Renal cortical epithelial cell (primary cell): ENCODE results near the gene NOTUM. TPM values are rescaled to one million over a fixed set of nuclear protein-coding genes. Genes with fewer than 3 reads are reported as not detected.

ENCODE experiments used
- DNase-seq: peaks from one replicate; pipeline ENCODE4 v3.0.0-alpha.2; 2011; ENCODE audit warnings: low read depth
- total RNA-seq: library from RNA; depleted of rRNA; stranded (reverse); fragments of >200 nt; gene quantifications from 2 replicates; pipeline ENCODE4 v1.2.3, GENCODE V29; 2014

Gene NOTUM
- total RNA-seq, 1 donor from 2014 or later: 0.05 TPM

DNA sequence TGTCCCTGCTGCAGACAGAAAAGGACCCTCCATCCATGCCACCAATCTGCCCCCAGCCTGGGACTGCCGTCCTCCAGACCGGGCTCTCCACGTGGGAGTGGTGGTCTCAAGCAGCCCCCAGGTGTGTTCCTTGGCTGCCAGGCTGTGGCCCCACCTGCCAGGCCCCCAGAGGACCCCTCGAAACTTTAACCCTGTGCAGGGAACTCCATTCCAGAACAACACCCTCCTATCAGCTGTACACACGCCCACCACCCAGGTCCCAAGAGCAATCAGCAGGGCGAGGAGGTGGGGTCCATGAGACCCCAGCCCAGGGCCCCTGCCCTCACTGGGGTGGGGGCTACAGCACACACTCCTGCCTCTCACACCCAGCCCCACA, 25.3 kb downstream of the NOTUM start:
- DNase-seq: no peak

DNA sequence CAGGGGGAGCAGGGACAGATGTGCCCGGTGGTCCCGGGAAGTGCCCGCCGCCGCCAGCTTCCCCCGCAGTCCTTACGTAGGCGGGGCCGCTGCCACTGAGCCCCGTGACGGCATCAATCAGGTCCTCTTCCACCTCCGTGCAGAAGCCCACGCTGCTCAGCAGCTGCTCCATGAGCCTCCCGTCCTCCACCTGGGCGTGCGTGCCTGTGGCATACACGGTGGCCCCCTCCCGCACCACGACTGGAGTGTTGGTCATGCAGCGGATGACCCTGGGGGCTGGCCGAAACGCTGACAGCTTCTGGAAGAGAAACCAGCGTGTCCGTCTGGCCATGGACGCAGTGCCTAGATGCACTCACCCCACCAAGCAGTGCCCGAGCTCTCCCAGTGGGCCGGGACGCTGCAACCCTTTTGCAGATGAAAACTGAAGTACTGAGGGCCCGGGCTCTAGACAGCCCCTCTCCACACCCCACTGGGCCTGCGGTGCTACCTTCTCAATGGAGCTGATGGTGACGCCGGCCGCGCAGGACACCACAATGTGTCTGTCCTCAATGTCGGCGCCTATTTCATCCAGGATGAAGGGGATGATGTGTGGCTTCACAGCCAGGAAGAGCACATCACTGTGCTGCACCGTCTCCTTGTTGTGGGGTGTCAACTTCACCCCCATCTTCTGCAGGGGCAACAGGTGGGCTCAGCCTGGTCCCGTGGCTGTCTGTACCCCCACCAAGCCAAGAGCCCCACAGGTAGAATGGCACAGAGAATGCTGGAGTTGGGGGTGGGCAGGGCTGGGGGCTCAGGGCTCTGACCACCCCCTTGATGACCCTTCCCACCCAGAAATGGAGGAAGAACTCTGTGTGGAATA, 25.9 kb downstream of the NOTUM start:
- DNase-seq: no peak

DNA sequence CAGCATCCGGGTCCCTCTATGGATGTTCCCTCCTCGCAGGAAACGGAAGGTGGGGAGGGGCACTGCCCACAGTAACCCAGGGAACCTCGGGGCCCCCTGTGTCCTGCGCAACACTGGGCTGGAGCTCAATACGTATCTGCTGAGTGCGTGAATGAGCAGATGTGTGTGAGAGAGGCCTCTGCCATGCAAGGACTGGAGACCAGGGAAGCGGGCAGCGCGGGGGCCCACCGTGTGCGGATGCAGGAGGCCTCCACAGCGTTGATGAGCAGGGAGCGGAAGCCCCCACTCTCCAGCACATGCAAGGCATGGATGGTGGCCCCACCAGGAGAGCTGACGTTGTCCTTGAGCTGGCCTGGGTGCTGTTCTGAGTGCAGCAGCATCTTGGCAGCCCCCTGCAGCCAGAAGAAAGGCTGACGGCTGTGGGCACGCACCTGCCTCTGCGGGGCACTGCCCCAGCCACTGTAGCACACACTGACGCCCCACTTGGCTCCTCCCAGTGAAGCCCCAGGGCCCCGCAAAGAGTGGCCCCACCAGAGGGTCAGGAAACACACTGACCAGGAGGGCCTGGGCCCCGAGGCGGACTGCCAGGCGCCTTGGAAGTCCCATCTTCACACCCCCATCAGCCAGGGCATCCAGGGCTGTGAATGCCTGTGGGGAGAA, 26.8 kb downstream of the NOTUM start:
- DNase-seq: no peak

DNA sequence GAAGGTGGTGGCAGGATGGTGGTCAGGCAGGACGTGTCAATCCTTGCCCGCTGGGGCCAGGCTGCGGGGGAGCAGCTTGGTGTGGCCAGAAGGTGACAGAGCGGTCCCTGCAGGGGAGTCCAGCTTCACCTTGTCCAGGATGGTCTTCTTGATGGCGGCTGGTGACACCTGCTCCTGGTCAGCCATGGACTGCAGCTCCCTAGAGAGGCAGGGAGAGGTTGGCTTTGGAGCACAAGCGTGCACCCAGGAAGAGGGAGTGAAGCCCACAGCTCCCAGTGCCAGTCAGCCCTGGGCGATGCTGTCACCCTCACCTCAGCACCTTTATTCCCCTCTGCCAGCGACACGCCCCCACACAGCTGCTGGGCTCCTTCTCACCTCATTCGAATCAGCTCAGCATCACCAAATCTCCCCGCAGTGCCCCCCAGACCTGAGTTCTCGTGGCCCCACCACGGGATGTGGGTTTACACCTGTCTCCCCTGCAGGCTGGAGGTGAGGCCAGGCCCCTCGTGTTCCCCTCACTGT, 27.7 kb downstream of the NOTUM start:
- DNase-seq: no peak

DNA sequence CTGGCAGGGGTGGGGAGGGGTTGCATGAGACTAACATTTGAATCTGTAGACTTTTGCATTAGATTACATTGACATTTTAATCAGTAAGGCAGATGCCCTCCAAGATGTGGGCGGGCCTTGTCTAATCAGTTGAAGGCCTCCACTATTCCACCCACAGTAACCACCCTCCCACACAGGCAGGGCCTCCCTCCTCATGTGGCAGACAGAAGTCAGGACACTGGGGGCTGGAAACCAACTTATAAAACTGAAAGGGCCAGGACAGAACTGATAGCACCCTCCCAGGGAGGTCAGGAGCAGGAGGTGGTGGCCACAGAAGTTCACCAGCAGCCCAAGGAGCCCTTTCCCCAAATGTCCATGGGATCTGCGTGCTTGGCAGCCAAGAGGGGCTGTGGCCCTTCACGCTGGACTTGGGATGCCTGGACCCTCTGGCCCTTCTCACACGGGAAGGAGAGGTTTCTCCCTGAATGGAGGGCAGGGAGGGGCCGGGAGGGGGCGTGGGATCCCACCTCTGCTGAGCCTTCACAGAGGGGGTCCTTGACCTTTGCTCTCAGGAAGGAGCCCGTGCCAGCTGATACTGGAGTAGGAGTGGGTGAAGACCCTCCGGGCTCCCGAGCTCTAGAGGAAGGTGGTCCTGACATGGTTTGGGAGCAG, 28.5 kb downstream of the NOTUM start:
- no peak for DNase-seq

DNA sequence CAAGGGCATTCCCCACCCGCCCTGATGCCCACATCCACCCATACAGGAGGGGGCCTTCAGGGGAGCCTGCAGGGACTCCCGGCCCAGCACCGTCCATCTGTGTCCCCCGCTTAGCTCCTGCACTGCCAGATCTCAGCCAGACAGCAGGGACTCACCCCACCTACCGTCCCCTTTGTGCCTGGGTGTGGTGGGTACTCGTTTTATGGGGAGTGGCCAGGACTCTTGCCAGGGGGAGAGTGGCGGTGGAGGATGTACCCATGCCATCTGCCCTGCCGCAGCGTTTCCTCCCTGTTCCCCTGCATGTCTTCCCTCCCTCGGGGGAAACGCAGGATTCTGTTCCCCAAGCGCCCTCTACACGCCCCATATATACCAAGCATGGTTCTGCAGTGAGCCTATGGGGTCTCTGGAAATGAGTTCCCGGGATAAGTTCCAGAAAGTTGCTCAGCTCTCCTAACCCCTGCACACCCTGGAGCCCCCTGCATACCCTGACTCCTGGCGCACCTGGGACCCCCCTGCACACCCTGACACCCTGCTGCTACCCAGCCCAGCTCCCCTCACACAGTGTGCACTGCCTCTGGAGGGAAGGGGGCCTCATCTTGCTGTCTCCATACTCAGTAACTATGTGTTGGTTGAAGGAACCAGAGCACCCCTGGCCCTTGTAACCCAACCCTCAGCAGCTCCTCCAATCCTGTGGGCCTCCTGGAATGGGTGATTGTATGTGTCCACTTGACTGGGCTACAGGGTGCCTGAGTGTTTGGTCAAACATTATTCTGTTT, 29.2 kb downstream of the NOTUM start:
- no peak for DNase-seq

DNA sequence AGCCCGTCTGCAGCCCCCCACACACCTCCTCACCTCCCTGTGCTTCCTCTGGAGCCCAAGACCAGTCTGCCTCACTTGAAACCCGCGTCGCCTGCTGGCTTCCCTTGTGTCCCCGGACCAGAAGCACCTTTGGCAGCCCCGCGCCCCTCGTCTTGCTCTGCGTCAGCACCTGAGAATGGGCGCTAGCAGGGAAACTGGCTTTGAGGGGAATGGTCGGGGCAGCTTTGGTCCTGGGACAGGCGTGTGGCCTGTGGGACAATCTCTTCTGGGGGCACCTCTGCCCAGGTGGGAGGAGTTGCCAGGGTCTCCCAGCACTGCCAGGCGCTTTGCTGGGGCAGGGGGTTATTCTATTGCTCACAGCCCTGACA, 29.8 kb downstream of the NOTUM start:
- DNase-seq: no peak

DNA sequence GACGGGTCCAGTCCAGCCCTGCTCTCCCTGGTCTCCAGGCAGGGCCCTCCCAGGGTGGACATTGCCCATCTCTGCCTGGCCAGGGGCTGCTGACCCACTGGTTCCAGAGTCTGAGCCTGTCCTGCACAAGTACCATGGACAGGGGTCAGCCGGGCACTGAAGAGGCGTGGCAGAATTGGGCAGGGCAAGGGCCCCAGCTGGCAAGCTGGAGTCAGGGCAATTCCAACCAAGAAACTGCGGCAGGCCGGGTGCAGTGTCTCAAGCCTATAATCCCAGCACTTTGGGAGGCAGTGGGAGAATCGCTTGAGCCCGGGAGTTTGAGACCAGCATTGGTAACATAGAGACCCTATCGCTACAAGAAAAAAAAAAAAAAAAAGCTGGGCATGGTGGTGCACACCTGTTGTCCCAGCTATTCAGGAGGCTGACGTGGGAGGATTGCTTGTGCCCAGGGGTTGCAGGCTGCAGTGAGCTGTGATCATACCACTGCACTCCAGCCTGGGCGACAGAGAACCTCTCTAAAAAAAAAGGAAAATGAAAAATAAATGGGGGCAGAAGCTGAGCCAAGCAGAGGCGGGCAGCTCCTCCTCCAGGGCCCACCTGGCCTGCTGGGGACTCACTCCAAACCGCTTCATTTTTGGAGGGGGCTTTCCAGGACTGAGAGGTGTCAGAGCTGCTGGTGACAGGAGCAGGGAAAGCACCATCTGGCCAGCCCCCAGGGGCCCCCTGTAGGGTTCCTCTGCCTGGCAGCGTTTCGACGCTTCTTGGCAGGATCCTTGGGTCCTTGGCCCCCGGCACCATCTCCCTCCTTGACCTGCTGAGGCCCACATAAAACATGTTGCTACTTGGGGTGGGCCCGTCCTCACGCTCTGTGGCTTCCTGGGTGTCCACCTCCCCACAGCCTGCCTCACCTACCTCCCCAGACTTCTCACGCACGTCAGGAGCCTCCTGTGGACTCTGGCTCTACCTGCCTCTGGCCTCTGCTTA, 30.6 kb downstream of the NOTUM start:
- DNase-seq: no peak

DNA sequence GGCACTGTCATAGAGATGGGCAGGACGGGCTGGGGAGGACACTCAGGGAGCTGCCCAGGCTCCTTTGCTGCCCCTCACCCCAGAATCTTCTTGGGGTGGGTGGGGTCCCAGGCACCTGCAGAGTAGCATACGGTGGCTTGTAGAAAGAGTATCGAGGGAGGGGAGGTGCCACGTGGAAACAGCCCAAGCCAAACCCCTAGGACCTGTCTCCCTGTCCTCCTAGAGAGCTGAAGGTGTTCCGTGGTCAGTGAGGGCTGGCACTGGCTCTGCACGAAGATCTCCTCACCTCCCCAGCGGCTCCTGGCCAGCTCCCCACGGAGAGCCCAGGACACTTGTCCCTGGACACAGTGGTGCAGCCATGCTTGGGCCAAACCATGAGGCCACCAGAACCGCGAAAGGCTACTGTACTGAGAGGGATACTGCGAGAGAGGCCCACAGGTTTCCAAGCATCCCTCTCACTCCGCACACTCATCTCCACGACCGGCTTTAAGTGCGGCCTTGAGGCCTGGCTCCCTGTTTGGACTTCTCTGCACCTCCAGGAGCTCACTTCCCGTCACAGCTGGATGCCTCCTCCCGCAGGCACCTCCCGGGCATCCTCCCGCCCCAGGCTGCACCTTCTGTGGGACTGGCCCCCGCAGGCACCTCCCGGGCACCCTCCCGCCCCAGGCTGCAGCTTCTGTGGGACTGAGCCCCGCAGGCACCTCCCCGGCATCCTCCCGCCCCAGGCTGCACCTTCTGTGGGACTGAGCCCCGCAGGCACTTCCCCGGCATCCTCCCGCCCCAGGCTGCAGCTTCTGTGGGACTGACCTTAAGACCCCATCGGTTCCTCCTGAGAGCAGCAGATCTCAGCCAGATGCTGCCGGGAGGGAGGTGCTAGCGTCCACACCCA, 31.5 kb downstream of the NOTUM start:
- DNase-seq: no peak

DNA sequence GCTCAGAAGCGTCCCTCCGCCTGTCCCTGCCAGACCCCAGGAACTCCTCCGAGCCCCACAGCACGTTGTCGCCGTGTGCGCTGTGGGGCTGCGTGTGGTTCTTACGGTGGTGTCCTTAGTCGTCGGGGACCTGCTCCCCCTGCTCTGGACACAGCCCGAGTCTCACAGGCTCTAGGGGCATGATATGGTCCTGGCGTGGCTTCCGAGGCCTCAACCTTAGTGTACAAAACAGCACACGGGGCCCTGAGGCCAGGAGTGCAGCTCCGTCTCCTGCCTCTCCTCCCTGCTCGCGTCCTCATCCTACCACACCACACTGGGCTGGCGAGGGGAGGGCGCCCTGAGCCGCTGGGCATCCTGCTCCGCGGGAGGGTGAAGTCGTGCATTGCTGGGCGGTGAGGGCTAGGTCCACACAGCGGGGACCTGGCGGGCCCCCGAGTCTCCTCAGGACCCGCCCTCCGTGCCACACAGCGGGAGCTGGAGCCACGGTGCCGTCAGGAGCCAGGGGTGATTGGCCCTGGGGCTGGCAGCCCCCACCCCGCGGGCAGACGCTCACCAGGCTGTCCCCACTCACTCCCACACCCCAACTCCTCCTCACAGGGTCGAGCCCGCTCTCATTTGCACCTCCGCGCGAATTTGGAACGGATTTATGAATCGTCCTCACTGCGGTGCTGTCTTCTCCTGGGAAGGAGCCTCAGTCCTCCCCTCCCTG, 32.3 kb downstream of the NOTUM start:
- DNase-seq: no peak

DNA sequence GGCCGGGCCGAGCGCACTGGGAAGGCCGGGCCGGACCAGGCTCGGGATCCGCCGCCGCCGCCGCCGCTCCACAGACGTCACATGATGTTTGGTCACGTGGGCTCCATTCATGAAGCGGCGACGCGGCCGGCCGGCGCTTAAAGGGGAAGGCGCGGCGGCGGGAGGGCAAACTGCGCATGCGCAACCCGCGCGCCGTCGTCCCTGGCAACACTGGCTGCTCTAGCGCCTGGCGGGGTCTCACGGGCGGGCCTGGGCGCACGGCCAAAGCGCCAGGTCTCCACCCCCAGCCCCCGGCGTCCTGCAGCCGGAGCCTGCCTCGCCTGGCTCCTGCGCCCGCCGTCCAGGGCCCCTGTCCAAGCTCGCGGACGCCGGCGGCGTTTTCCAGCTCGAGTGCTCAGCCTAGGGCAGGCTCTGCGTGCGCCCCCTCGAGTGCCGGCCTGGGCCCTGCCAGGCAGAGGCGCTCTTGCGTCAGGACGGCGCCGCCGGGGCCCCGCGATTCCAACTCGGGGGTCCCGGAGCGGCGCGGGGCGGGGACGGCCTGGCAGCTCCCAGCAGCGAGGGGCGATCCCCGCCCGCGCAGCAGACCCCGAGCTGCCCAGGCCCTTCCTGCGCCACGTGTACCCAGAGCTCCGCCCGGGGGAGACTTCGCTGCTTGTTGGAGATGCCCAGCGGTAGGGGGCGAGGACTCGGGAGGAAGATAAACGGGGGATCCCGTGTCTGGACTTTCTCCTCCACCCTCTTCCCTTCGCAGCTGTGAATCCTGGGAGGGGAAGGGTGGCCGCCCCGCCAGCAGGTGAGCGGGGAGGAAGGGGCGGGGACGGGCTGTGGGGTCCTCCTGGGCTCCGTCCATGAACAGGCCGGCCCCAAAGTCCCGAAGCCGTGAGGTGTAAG, 33.1 kb downstream of the NOTUM start, which contains the start of gene MAFG:
Gene MAFG, minus strand, starts transcription at position 83 of the 891 bp plus-strand sequence. CDS start 4,550 bp downstream, outside the sequence.
- DNase-seq: peak; percentile 67

DNA sequence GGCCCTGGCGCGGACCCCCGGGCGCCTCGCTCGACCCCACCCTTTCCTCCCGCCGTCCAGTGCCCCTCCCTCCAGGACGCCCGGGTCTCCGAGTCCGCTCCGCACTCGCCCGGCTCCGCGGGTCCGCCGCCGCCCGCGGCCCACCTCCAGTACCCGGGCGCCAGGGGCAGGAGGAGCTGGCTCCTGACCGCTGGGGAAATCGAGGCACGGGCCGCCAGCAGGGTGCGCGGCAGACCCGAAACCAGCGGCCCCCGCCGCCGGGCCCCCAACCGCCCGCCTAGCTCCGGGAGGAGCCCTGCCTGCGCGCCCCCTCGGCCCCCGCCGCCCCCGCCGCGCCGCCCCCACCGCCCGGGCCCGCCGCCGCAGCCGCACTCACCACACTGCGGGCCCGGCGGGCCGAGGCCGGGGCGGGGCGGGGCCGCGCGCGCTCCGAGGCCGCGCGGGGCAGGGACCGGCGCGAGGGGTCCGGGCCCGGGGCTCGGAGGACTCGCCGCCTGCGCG, 33.8 kb downstream of the NOTUM start:
- no peak for DNase-seq

DNA sequence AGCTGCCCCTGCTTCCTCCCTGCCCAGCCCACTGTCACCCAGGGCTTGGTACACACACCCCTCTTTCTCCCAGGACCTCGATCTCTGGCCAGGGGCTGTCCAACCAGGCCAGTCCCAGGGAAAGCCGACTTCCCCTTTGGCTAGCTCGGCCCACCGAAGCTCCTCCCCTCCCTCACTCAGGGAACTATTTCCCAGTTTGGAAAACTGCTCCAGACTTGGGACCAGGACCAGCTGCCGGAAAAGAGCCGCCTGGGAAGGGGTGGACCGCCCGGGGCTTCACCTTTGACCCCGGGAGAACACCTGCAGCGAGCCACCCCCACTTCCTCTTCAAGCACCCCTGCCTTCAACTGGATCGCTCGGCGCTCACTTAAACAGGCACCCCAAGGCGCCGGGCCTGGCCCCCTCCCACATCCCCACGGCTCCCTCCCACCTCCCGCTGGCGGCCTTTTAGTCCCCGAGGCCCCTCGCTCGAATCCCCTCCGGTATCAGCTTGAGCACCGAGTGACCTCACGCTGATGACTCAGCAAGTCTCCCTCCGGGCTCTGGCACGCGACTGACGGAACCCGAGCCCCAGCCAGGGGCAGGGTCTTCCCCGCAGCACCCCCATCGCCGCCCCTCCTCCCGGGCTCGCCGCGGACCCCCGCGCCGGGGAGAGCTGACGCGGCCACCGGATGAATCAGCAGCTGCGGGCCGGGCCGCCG, 34.4 kb downstream of the NOTUM start:
- peak; percentile 70 for DNase-seq

DNA sequence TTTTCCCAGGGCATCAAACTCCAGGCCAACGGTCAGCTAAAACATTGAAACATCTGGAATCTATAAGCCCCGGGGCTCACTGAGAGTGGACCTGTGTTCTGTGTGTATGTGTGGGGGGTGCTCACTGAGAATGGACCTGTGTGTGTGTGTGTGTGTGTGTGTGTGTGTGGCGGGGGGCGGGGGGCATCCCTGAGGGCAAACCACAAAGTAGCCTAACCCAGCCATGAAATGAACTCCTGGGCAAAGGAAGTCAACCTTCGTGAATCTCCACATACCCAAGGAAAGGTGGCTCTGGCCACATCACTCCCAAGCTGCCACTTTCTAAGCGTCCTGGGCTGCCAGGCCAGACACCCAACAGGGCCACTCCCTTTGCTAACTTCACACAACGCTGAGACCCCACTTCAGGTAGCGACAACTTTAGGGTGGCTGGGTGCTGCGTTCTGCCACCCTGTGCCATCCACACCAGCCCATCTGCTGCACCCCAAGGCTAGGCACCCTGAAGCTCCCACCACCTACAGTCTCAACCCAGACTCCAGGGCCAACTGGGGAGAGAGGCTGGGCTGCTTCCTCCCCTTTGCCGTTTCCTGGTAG, 35.0 kb downstream of the NOTUM start:
- no peak for DNase-seq

DNA sequence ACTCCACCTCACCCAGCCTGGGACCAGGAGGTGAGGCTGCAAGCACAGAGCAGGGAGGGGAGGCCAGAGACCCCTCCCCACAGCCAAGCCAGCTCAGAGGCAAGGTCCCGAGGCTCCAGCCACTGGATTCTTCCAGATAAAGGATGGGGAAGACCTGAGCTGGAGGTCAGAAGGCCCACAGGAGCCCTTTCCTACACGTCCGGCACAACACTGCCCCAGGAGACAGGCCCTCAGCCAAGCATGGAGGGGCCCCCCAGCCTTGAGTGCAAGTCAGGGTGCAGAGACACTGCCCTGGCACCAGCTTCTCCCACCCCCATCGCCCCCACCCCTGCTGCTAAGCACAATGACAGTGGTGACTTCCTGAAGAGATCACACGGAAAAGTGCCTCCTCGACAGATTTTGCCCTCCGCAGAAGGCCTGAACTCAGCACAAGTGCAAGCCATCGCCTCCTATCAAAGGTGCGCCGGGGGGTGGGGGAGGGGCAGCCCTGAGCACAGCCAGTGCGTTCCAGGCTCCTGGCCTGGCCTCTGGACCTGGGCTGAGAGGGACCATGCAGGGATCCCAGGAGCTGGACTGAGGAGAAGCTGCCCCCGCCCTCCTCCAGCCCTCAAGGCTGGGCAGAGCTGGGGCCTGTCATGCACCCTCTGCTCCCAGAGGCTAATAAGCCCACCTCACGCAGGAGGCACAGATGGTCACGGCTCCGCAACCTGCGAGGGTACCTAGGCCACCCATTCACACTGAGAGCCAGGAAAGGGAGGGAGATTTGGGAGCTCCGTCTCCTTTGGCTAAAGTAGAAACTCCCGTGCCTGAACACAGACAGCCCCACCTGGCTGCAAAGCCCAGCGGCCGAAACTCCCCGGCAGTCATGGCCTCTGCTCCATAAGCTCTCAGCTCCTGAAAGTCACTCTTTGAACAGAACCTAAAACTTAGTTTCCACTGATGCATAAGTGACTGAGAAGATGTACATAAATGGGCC, 36.1 kb downstream of the NOTUM start:
- no peak for DNase-seq
